H1 (cell line): ENCODE measurements around the gene IFNL4. TPM values are rescaled to one million over a fixed set of nuclear protein-coding genes. Genes with fewer than 3 reads are reported as not detected.

ENCODE experiments used
- CTCF ChIA-PET: fragments of 300-600 bp; sonication (Branson Sonifier 250); formaldehyde crosslinking; loops from one replicate; lab custom pipeline; 2021; ENCODE audit not compliant: partially characterized antibody; lab: Charles Lee
- POLR2A ChIA-PET: fragments of 300-600 bp; sonication (Branson Sonifier 250); formaldehyde crosslinking; loops from one replicate; lab custom pipeline; 2021; ENCODE audit warnings: inconsistent platforms; ENCODE audit not compliant: partially characterized antibody; lab: Charles Lee
- DNase-seq, 2 experiments: peaks; one replicate each; pipeline versions ENCODE4 v3.0.0 to v3.0.0-alpha.2; 2010 to 2022; ENCODE audit warnings: low spot score in 2 of 2, low read depth in 1 of 2, mixed read lengths in 1 of 2
- FAIRE-seq: peaks from 2 replicates; lab custom pipeline; 2011; peaks lifted over from hg19 to GRCh38; lab: Jason Lieb, UNC
- H2AFZ ChIP-seq: 2 replicates; pipeline ENCODE4 v1.8.1; 2012; ENCODE audit warnings: low read length, inconsistent platforms
- H2AK5ac ChIP-seq: 2 replicates; pipeline ENCODE4 v1.6.1; 2013; ENCODE audit warnings: low read depth, low read length
- H2BK120ac ChIP-seq: replicated peaks from 2 replicates; pipeline ENCODE3; 2013; ENCODE audit warnings: low read depth, low read length, inconsistent platforms
- H2BK12ac ChIP-seq: 2 replicates; pipeline ENCODE4 v1.6.1; 2013; ENCODE audit warnings: low read depth, low read length
- H2BK15ac ChIP-seq: 2 replicates; pipeline ENCODE4 v1.6.1; 2013; ENCODE audit warnings: low read length
- H2BK20ac ChIP-seq: 2 replicates; pipeline ENCODE4 v1.6.1; 2013; ENCODE audit warnings: low read length
- H2BK5ac ChIP-seq: 2 replicates; pipeline ENCODE4 v1.6.1; 2013; ENCODE audit warnings: low read depth, low read length
- H3K14ac ChIP-seq: 2 replicates; pipeline ENCODE4 v1.6.1; 2013; ENCODE audit warnings: inconsistent platforms; ENCODE audit not compliant: insufficient read length
- H3K18ac ChIP-seq: 2 replicates; pipeline ENCODE4 v1.6.1; 2013; ENCODE audit warnings: low read length; ENCODE audit errors: extremely low read depth
- H3K23ac ChIP-seq: 2 replicates; pipeline ENCODE4 v1.6.1; 2013; ENCODE audit warnings: inconsistent platforms; ENCODE audit not compliant: insufficient read length
- H3K23me2 ChIP-seq: 2 replicates; pipeline ENCODE4 v1.6.1; 2013; ENCODE audit warnings: low read depth, low read length
- H3K27ac ChIP-seq: 2 replicates; pipeline ENCODE4 v1.6.1; 2011; ENCODE audit warnings: low read depth, low read length, inconsistent platforms
- H3K27me3 ChIP-seq, 4 experiments: replicated peaks in 1 of 4; 1 replicate in 1 of 4; 2 replicates in 3 of 4; pipeline versions ENCODE4 v1.6.1 to v1.8.1; 2011 to 2013; ENCODE audit warnings: low read length in 3 of 4, mild to moderate bottlenecking in 3 of 4, inconsistent platforms in 2 of 4, mixed read lengths in 2 of 4, moderate library complexity in 1 of 4; ENCODE audit not compliant: control insufficient read depth in 3 of 4, insufficient read depth in 3 of 4; ENCODE audit errors: extremely low read depth in 1 of 4
- H3K36me3 ChIP-seq, 4 experiments: 2 replicates each; pipeline versions ENCODE4 v1.6.1 to v1.8.1; 2011 to 2013; ENCODE audit warnings: mild to moderate bottlenecking in 4 of 4, low read length in 3 of 4, moderate library complexity in 2 of 4, control low read depth in 1 of 4, inconsistent platforms in 1 of 4; ENCODE audit not compliant: insufficient read depth in 4 of 4, control insufficient read depth in 2 of 4
- H3K4ac ChIP-seq: replicated peaks from 2 replicates; pipeline ENCODE3; 2013; ENCODE audit warnings: low read length, low read depth, mixed read lengths, inconsistent platforms; ENCODE audit not compliant: insufficient read length
- H3K4me1 ChIP-seq, 4 experiments: replicated peaks in 1 of 4; 1 replicate in 1 of 4; 2 replicates in 3 of 4; pipeline versions ENCODE4 v1.6.1 to v1.8.1; 2011 to 2013; ENCODE audit warnings: low read length in 3 of 4, inconsistent platforms in 2 of 4, mixed read lengths in 1 of 4; ENCODE audit not compliant: insufficient read depth in 4 of 4, control insufficient read depth in 3 of 4
- H3K4me2 ChIP-seq, 2 experiments: 2 replicates each; pipeline versions ENCODE4 v1.6.1 to v1.8.1; 2011 to 2013; ENCODE audit warnings: low read depth in 2 of 2, low read length in 2 of 2, control low read depth in 1 of 2, inconsistent platforms in 1 of 2, mild to moderate bottlenecking in 1 of 2; ENCODE audit not compliant: insufficient read depth in 1 of 2
- H3K4me3 ChIP-seq, 4 experiments: fragments of 200-600, 300-600 bp in 1 of 4; sonication (generic), shearing (Covaris generic), sonication (Bioruptor Twin) in 1 of 4; 2 replicates each; pipeline versions ENCODE4 v1.5.1 to v1.8.1; 2011 to 2016; ENCODE audit warnings: low read length in 4 of 4, low read depth in 3 of 4, control low read depth in 2 of 4, inconsistent platforms in 2 of 4, mild to moderate bottlenecking in 2 of 4, mixed read lengths in 1 of 4, moderate library complexity in 1 of 4; ENCODE audit not compliant: insufficient read depth in 2 of 4; ENCODE audit errors: extremely low read depth in 1 of 4
- H3K56ac ChIP-seq: replicated peaks from 2 replicates; pipeline ENCODE3; 2013; ENCODE audit warnings: low read depth, mild to moderate bottlenecking, mixed read lengths, low read length, inconsistent platforms; ENCODE audit not compliant: insufficient read length
- H3K79me1 ChIP-seq: 2 replicates; pipeline ENCODE4 v1.6.1; 2013; ENCODE audit warnings: low read depth, low read length, control low read depth
- H3K79me2 ChIP-seq, 2 experiments: 2 replicates each; pipeline versions ENCODE4 v1.6.1 to v1.8.1; 2012 to 2013; ENCODE audit warnings: low read length in 2 of 2, mild to moderate bottlenecking in 2 of 2, inconsistent platforms in 1 of 2; ENCODE audit not compliant: insufficient read depth in 2 of 2, control insufficient read depth in 1 of 2
- H3K9ac ChIP-seq, 4 experiments: replicated peaks in 1 of 4; 1 replicate in 1 of 4; 2 replicates in 3 of 4; pipeline versions ENCODE4 v1.6.1 to v1.8.1; 2011 to 2013; ENCODE audit warnings: low read depth in 3 of 4, low read length in 3 of 4, control low read depth in 2 of 4, mild to moderate bottlenecking in 2 of 4, moderate library complexity in 2 of 4, inconsistent platforms in 1 of 4; ENCODE audit errors: extremely low read depth in 1 of 4
- H3K9me3 ChIP-seq, 2 experiments: 2 replicates each; pipeline versions ENCODE4 v1.6.1 to v1.8.1; 2012 to 2013; ENCODE audit warnings: mild to moderate bottlenecking in 2 of 2, moderate library complexity in 2 of 2, control low read depth in 1 of 2, inconsistent platforms in 1 of 2, low read depth in 1 of 2, low read length in 1 of 2, mixed read lengths in 1 of 2; ENCODE audit not compliant: insufficient read depth in 2 of 2
- H4K20me1 ChIP-seq, 2 experiments: replicated peaks in 1 of 2; 2 replicates each; pipeline versions ENCODE3 to v1.8.1; 2011 to 2013; ENCODE audit warnings: inconsistent platforms in 2 of 2, low read length in 2 of 2, mild to moderate bottlenecking in 1 of 2; ENCODE audit not compliant: insufficient read depth in 2 of 2, control insufficient read depth in 1 of 2
- H4K5ac ChIP-seq: 2 replicates; pipeline ENCODE4 v1.6.1; 2013; ENCODE audit warnings: low read length, low read depth, mixed read lengths, inconsistent platforms; ENCODE audit not compliant: insufficient read length
- H4K8ac ChIP-seq: 2 replicates; pipeline ENCODE4 v1.8.0; 2013; ENCODE audit warnings: mild to moderate bottlenecking, moderate library complexity, low read length, inconsistent platforms; ENCODE audit not compliant: insufficient read depth; ENCODE audit errors: extremely low read depth
- H4K91ac ChIP-seq: replicated peaks from 2 replicates; pipeline ENCODE3; 2013; ENCODE audit warnings: low read length, mixed read lengths, inconsistent platforms; ENCODE audit not compliant: insufficient read length
- ATF2 ChIP-seq: IDR thresholded peaks from 2 replicates; pipeline ENCODE4 v1.6.1; 2012; ENCODE audit warnings: low read length, inconsistent platforms
- BCL11A ChIP-seq, 2 experiments: IDR thresholded peaks; one replicate each; pipeline ENCODE4 v1.6.1; 2011; ENCODE audit warnings: low read depth in 2 of 2, low read length in 2 of 2, mild to moderate bottlenecking in 2 of 2
- CBX5 ChIP-seq: fragments of 300-800, 300-1000 bp; sonication (generic); IDR thresholded peaks from 2 replicates; pipeline ENCODE4 v1.7.1; 2016; ENCODE audit warnings: antibody characterized with exemption, low read length, low read depth
- CREB1 ChIP-seq: IDR thresholded peaks from 2 replicates; pipeline ENCODE4 v1.6.1; 2012; ENCODE audit warnings: inconsistent platforms
- CTBP2 ChIP-seq: IDR thresholded peaks from 2 replicates; pipeline ENCODE4 v1.7.0; 2011; ENCODE audit warnings: borderline replicate concordance, mild to moderate bottlenecking, moderate library complexity, mixed read lengths, low read length; ENCODE audit not compliant: insufficient read depth, insufficient read length
- MAFK ChIP-seq: IDR thresholded peaks from 2 replicates; pipeline ENCODE4 v1.6.1; 2012; ENCODE audit warnings: low read depth, mild to moderate bottlenecking, improper control_type of control experiment, low read length
- NANOG ChIP-seq: IDR thresholded peaks from 2 replicates; pipeline ENCODE4 v1.6.1; 2011; ENCODE audit warnings: low read length, low read depth, mild to moderate bottlenecking, inconsistent platforms; ENCODE audit not compliant: insufficient read depth, poor library complexity, severe bottlenecking
- SIN3A ChIP-seq, 2 experiments: IDR thresholded peaks in 1 of 2; conservative IDR thresholded peaks in 1 of 2; 2 replicates each; pipeline ENCODE4 v1.6.1; 2011 to 2012; ENCODE audit warnings: low read length in 2 of 2, improper control_type of control experiment in 1 of 2, low read depth in 1 of 2, mild to moderate bottlenecking in 1 of 2
- TAF7 ChIP-seq: optimal IDR thresholded peaks from 2 replicates; pipeline ENCODE3; 2011; ENCODE audit warnings: low read depth, mild to moderate bottlenecking, inconsistent platforms, low read length, moderate library complexity, borderline replicate concordance
- YY1 ChIP-seq: IDR thresholded peaks from 2 replicates; pipeline ENCODE4 v1.6.1; 2011; ENCODE audit warnings: low read depth, mild to moderate bottlenecking, low read length
- WGBS, 2 experiments: shearing (Covaris generic) in 1 of 2; methylation state at CpG; one replicate each; pipeline versions ENCODE4 v1.1.6 to v1.1.7; 2013 to 2015; ENCODE audit warnings: low lambda C conversion rate in 2 of 2, mixed read lengths in 2 of 2, inconsistent platforms in 1 of 2, low coverage in 1 of 2, missing lambda C conversion rate in 1 of 2; ENCODE audit not compliant: insufficient replicate concordance in 2 of 2, insufficient coverage in 1 of 2, insufficient read length in 1 of 2; ENCODE audit errors: extremely low coverage in 1 of 2, missing lambda C conversion rate in 1 of 2; 5-methylcytosine and 5-hydroxymethylcytosine counted together
- polyA plus RNA-seq, 7 experiments: library from polyadenylated mRNA; depleted of rRNA in 3 of 7; stranded (reverse) in 5 of 7; unstranded in 2 of 7; fragments of >200 nt in 5 of 7; fragments of 200-250 nt in 2 of 7; gene quantifications; 1 replicate in 5 of 7; 2 replicates in 1 of 7; 4 replicates in 1 of 7; pipeline versions ENCODE4 v1.2.1 to v1.2.3, GENCODE V29; 2011 to 2013; ENCODE audit warnings: missing spikeins in 2 of 7, mixed read lengths in 2 of 7
- total RNA-seq: library from RNA; stranded (reverse); fragmentation: NEBNext Ultra II Directional; extraction: Animal tissue kit (Norgen Biotek cat#: 25700); gene quantifications from 2 replicates; pipeline ENCODE4 v1.2.1, GENCODE V29; 2021
- TF ChIP-seq, protein P1 (sequence below): IDR thresholded peaks from 2 replicates; pipeline ENCODE4 v1.6.1; 2012; ENCODE audit warnings: inconsistent platforms

Gene IFNL4
- total and polyA plus RNA-seq, 2 of the 8 experiments (the other 6 are each of a cell fraction or from before 2014, with no cell fraction given): not detected

- no peaks in the 10 kb centered on the region for H3K36me3 ChIP-seq
- H4K91ac ChIP-seq: peak overlapping the region; percentile 10
- no peak overlapping the region for H3K56ac ChIP-seq
- H3K27me3 ChIP-seq: peaks cover 11 to 28% (median 21%) of the 10 kb centered on the region in 4 experiments
- no peak overlapping the region for H2BK120ac ChIP-seq
- H3K9ac ChIP-seq: no peak overlapping the region
- no peak overlapping the region for H4K5ac ChIP-seq
- peak overlapping the region; percentile 43 to 85 for H3K4me2 ChIP-seq
- H3K79me2 ChIP-seq: no peaks in the 10 kb centered on the region
- H2AK5ac ChIP-seq: no peak overlapping the region
- peaks cover 0 to 9% (median 8%) of the 10 kb centered on the region in 4 experiments; a peak in 6 of 7 replicates for H3K4me1 ChIP-seq
- H4K8ac ChIP-seq: peak overlapping the region; percentile 5; the same call in 1 of the 2 replicates
- H3K18ac ChIP-seq: no peak overlapping the region
- ChIA-PET CTCF (interaction anchor here (0.5 to 7.1 kb wide), 8 partner anchors 9 to 134 kb away, joined by 3 to 53 read pairs (median 8); no protein-coding TSS in a partner anchor), POLR2A (interaction anchor here (1.0 to 1.7 kb wide), 5 partner anchors 9 to 239 kb away, joined by 3 to 6 read pairs (median 4); partner anchors contain the start of gene RPS16)
- no peak overlapping the region for H3K27ac ChIP-seq
- peak overlapping the region in 1 of 4 experiments; percentile 62; a peak in 2 of 8 replicates for H3K4me3 ChIP-seq
- H3K14ac ChIP-seq: no peak overlapping the region
- peaks cover 8% of the 10 kb centered on the region; the same call in 1 of the 2 replicates for H3K23me2 ChIP-seq
- DNase-seq (peak in 1 of 2 experiments; percentile 58), FAIRE-seq (no peak)
- WGBS, 2 experiments: 55% methylated on average over 4 of the region's 7 CpGs; no CpG with 5 or more reads in 1 of the 2 experiments
- H3K23ac ChIP-seq: no peak overlapping the region
- no peak overlapping the region for H2BK20ac ChIP-seq
- H3K9me3 ChIP-seq: no peaks in the 10 kb centered on the region
- no peak overlapping the region for H2BK5ac ChIP-seq
- peaks cover 0 to 2% of the 10 kb centered on the region in 2 experiments for H4K20me1 ChIP-seq
- no peak overlapping the region for H3K4ac ChIP-seq
- H2AFZ ChIP-seq: 0 out of 2 replicates have a peak overlapping the region, but pooled peaks have one; percentile 23
- H3K79me1 ChIP-seq: no peaks in the 10 kb centered on the region
- peak overlapping the region; percentile 81; the same call in 1 of the 2 replicates for H2BK15ac ChIP-seq
- no peak overlapping the region for H2BK12ac ChIP-seq
- TF ChIP-seq TAF7 (no peak), CTBP2 (no peak), MAFK (no peak), CBX5 (no peak), SIN3A (conservative IDR thresholded peaks at IDR 0.05 in 1 of 2, IDR thresholded peaks at IDR 0.05 in 1 of 2; ENCODE audit: low read depth in 1 of 2, low read length in 2 of 2) (no peak), BCL11A (IDR thresholded peaks at IDR 0.05; ENCODE audit: low read depth in 2 of 2, low read length in 2 of 2) (no peak), NANOG (no peak), CREB1 (no peak), YY1 (no peak), ATF2 (no peak)
- TF ChIP-seq, protein P1, sequence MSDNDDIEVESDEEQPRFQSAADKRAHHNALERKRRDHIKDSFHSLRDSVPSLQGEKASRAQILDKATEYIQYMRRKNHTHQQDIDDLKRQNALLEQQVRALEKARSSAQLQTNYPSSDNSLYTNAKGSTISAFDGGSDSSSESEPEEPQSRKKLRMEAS: no peak
These were observed 52.3 kb downstream of the IFNL4 start for GRCh38 chr19:39196320-39196719.
